ENCODE results near the gene OR10G8.

Gene OR10G8

DNA sequence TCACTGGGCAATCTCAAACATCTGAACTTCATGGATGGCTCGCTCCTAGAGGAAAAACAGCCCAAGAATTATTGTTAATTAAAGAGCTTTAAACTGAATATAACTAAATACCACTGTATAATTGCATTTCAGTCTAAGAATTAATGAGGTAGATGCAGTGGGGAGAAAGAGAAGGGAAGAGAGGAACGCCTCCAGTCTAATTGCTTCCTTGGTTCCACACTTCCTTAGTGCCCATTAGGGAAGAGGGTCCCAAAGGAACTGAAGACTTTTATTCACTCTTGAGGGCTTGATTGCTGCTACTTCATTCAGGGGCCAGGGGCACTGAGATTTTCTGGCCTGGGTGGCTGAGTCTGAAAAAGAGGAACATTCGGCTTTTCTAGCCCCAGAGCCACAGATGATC lies 26.4 kb downstream of the OR10G8 start:
- Histone ChIP-seq H3K27ac (no peak overlapping the region), H2AFZ (no peak overlapping the region), H3K27me3 (ENCODE audit: control insufficient read depth, insufficient read depth, low read length) (no peaks in the 10 kb centered on the region), H3K4me2 (ENCODE audit: low read length) (no peak overlapping the region), H3K36me3 (ENCODE audit: control insufficient read depth, insufficient read depth, low read length) (no peaks in the 10 kb centered on the region), H3K9me3 (ENCODE audit: control insufficient read depth, low read length) (no peaks in the 10 kb centered on the region), H3K9ac (no peak overlapping the region), H3K4me3 (ENCODE audit: low read depth, low read length) (no peak overlapping the region), H3K79me2 (no peaks in the 10 kb centered on the region), H3K4me1 (no peaks in the 10 kb centered on the region)
- TF ChIP-seq, protein P1, sequence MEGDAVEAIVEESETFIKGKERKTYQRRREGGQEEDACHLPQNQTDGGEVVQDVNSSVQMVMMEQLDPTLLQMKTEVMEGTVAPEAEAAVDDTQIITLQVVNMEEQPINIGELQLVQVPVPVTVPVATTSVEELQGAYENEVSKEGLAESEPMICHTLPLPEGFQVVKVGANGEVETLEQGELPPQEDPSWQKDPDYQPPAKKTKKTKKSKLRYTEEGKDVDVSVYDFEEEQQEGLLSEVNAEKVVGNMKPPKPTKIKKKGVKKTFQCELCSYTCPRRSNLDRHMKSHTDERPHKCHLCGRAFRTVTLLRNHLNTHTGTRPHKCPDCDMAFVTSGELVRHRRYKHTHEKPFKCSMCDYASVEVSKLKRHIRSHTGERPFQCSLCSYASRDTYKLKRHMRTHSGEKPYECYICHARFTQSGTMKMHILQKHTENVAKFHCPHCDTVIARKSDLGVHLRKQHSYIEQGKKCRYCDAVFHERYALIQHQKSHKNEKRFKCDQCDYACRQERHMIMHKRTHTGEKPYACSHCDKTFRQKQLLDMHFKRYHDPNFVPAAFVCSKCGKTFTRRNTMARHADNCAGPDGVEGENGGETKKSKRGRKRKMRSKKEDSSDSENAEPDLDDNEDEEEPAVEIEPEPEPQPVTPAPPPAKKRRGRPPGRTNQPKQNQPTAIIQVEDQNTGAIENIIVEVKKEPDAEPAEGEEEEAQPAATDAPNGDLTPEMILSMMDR (IDR thresholded peaks at IDR 0.05), result no peak

DNA sequence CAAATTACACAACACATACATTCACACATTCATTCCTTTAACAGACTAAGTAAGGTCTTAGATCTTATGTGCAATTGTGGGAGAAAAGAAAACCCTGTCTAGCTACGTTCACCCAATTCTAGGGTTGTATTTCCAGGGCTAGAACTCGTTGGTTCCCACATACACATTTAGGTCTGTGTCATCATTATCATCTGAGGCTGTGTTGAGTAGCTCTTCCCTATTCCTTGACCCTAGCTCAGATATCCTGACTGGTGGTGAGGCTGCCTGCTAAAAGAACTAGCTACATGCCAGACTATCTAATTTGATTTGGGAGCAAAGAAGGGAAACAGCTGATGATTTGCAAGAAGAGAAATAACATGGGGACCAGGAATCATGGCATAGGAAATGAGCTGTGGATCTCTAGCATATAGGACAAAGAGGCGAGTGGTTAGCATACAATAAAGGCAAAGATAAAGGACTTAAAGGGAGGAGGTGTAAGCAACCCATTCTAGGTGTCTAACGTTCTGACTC lies 42.1 kb downstream of the OR10G8 start:
- Histone ChIP-seq H3K27ac (no peak overlapping the region), H2AFZ (no peak overlapping the region)
- TF ChIP-seq, protein P1 (IDR thresholded peaks at IDR 0.05), result no peak

DNA sequence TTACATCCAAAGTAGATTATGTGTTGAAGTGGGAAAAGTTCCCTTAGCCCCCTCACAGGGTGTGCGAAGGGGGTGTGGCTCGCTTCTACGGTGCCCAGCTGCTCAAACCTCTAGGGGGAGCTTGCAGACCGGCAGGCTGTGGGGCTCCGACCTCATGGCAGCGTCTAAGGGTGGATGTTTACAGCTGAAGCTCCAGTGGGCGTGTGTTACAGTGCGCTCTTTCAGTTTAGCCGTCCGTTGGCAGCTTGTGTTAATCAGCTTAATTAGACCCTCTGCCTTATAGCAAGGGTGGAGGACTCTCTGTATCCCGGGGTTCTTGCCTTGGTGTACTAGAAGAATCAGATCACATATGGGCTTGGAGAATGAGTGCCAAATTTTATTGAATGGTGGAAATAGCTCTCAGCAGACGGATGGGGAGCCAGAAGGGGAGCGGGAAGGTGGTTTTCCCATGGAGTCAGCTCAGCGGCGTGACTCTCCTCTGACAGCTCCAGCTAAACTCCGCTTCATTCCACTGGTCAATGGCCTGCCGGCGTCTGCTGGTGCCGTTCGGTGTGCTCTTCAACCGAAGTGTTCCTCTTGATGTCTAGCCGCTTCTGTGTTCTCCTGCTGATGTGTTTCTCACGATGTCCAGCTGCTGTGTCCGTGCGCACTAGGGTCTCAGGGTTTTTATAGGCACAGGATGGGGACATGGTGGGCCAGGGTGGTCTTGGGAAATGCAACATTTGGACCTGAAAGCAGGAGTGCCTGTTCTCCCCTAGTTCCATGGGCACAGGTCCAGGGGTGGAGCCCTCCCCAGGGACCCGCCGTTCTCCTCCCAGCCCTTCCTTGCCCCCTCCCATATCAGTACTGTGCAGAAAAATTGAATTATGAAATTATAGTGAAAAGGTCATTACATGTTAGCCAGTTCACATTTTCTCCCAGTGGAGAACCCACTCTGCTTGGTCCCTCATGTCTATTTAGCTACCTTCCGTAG lies 43.1 kb downstream of the OR10G8 start:
- no peak overlapping the region for H3K27ac ChIP-seq
- H3K27me3 ChIP-seq (ENCODE audit: control insufficient read depth, insufficient read depth, low read length), result no peaks in the 10 kb centered on the region
- no peak overlapping the region for H2AFZ ChIP-seq
- H3K9me3 ChIP-seq (ENCODE audit: control insufficient read depth, low read length), result no peaks in the 10 kb centered on the region
- no peak overlapping the region for H3K4me3 ChIP-seq (ENCODE audit: low read depth, low read length)
- TF ChIP-seq, protein P1 (IDR thresholded peaks at IDR 0.05), result peak; percentile 28
- H3K9ac ChIP-seq, result no peak overlapping the region
- H3K4me2 ChIP-seq (ENCODE audit: low read length), result no peak overlapping the region
- H3K4me1 ChIP-seq, result no peaks in the 10 kb centered on the region
- H3K79me2 ChIP-seq, result no peaks in the 10 kb centered on the region
- H3K36me3 ChIP-seq (ENCODE audit: control insufficient read depth, insufficient read depth, low read length), result no peaks in the 10 kb centered on the region

More for the DNA sequence above, 42.1 kb downstream of the OR10G8 start:
- no peak overlapping the region for H3K4me3 ChIP-seq (ENCODE audit: low read depth, low read length)
- no peaks in the 10 kb centered on the region for H3K4me1 ChIP-seq
- no peaks in the 10 kb centered on the region for H3K9me3 ChIP-seq (ENCODE audit: control insufficient read depth, low read length)
- no peaks in the 10 kb centered on the region for H3K79me2 ChIP-seq
- no peak overlapping the region for H3K9ac ChIP-seq
- no peaks in the 10 kb centered on the region for H3K27me3 ChIP-seq (ENCODE audit: control insufficient read depth, insufficient read depth, low read length)
- no peaks in the 10 kb centered on the region for H3K36me3 ChIP-seq (ENCODE audit: control insufficient read depth, insufficient read depth, low read length)
- H3K4me2 ChIP-seq (ENCODE audit: low read length), result no peak overlapping the region

DNA sequence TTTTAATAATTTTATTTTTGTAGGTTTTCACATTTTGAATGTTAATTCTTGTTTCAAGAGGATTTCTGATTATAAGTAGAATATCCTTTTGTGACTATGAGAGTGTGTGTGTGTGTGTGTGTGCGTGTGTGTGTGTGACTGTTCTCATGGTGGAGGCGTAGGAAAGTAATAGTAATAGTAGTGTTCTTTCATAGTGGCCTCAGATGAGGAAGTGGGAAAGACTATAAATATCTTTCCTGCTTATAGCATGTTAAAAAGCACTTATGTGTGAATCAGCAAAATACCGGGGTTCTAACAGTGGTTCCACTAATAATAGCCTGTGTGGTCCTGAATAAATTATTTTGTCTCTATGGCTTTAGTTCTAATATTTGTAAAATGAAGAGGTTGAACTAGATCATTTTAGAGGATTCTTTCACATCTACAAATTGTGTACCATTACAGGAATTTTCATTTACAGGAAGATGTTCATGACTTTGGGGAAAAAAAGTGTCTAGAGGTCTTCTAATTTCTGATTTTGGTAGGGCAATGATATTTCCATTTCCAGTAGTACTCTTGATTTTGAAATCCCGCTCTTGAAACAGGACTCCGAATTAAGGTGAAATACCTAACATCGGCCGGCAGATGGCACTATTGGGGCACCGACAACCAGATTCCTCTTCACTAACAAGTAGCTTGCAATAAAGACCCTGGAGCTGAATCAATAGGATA lies 44.5 kb downstream of the OR10G8 start:
- no peak overlapping the region for H3K4me3 ChIP-seq (ENCODE audit: low read depth, low read length)
- no peaks in the 10 kb centered on the region for H3K27me3 ChIP-seq (ENCODE audit: control insufficient read depth, insufficient read depth, low read length)
- H3K36me3 ChIP-seq (ENCODE audit: control insufficient read depth, insufficient read depth, low read length), result no peaks in the 10 kb centered on the region
- no peaks in the 10 kb centered on the region for H3K79me2 ChIP-seq
- H3K9me3 ChIP-seq (ENCODE audit: control insufficient read depth, low read length), result no peaks in the 10 kb centered on the region
- no peak overlapping the region for H3K27ac ChIP-seq
- no peaks in the 10 kb centered on the region for H3K4me1 ChIP-seq
- no peak overlapping the region for H3K9ac ChIP-seq
- H3K4me2 ChIP-seq (ENCODE audit: low read length), result no peak overlapping the region
- TF ChIP-seq, protein P1 (IDR thresholded peaks at IDR 0.05), result peak; percentile 63
- no peak overlapping the region for H2AFZ ChIP-seq

Data from parathyroid adenoma (tissue), 2 donors.